H1 (cell line): Measurements from ENCODE around the gene GRAP. TPM values are rescaled to one million over a fixed set of nuclear protein-coding genes. Genes with fewer than 3 reads are reported as not detected.

Experiments used
- CTCF ChIA-PET: fragments of 300-600 bp; sonication (Branson Sonifier 250); formaldehyde crosslinking; loops from one replicate; lab custom pipeline; 2021; ENCODE audit not compliant: partially characterized antibody; lab: Charles Lee
- POLR2A ChIA-PET: fragments of 300-600 bp; sonication (Branson Sonifier 250); formaldehyde crosslinking; loops from one replicate; lab custom pipeline; 2021; ENCODE audit warnings: inconsistent platforms; ENCODE audit not compliant: partially characterized antibody; lab: Charles Lee
- DNase-seq, 2 experiments: peaks; one replicate each; pipeline versions ENCODE4 v3.0.0 to v3.0.0-alpha.2; 2010 to 2022; ENCODE audit warnings: low spot score in 2 of 2, low read depth in 1 of 2, mixed read lengths in 1 of 2
- FAIRE-seq: peaks from 2 replicates; lab custom pipeline; 2011; peaks lifted over from hg19 to GRCh38; lab: Jason Lieb, UNC
- H2AFZ ChIP-seq: 2 replicates; pipeline ENCODE4 v1.8.1; 2012; ENCODE audit warnings: low read length, inconsistent platforms
- H2AK5ac ChIP-seq: 2 replicates; pipeline ENCODE4 v1.6.1; 2013; ENCODE audit warnings: low read depth, low read length
- H2BK120ac ChIP-seq: replicated peaks from 2 replicates; pipeline ENCODE3; 2013; ENCODE audit warnings: low read depth, low read length, inconsistent platforms
- H2BK12ac ChIP-seq: 2 replicates; pipeline ENCODE4 v1.6.1; 2013; ENCODE audit warnings: low read depth, low read length
- H2BK15ac ChIP-seq: 2 replicates; pipeline ENCODE4 v1.6.1; 2013; ENCODE audit warnings: low read length
- H2BK20ac ChIP-seq: 2 replicates; pipeline ENCODE4 v1.6.1; 2013; ENCODE audit warnings: low read length
- H2BK5ac ChIP-seq: 2 replicates; pipeline ENCODE4 v1.6.1; 2013; ENCODE audit warnings: low read depth, low read length
- H3K14ac ChIP-seq: 2 replicates; pipeline ENCODE4 v1.6.1; 2013; ENCODE audit warnings: inconsistent platforms; ENCODE audit not compliant: insufficient read length
- H3K18ac ChIP-seq: 2 replicates; pipeline ENCODE4 v1.6.1; 2013; ENCODE audit warnings: low read length; ENCODE audit errors: extremely low read depth
- H3K23ac ChIP-seq: 2 replicates; pipeline ENCODE4 v1.6.1; 2013; ENCODE audit warnings: inconsistent platforms; ENCODE audit not compliant: insufficient read length
- H3K23me2 ChIP-seq: 2 replicates; pipeline ENCODE4 v1.6.1; 2013; ENCODE audit warnings: low read depth, low read length
- H3K27ac ChIP-seq: 2 replicates; pipeline ENCODE4 v1.6.1; 2011; ENCODE audit warnings: low read depth, low read length, inconsistent platforms
- H3K27me3 ChIP-seq, 4 experiments: replicated peaks in 1 of 4; 1 replicate in 1 of 4; 2 replicates in 3 of 4; pipeline versions ENCODE4 v1.6.1 to v1.8.1; 2011 to 2013; ENCODE audit warnings: low read length in 3 of 4, mild to moderate bottlenecking in 3 of 4, inconsistent platforms in 2 of 4, mixed read lengths in 2 of 4, moderate library complexity in 1 of 4; ENCODE audit not compliant: control insufficient read depth in 3 of 4, insufficient read depth in 3 of 4; ENCODE audit errors: extremely low read depth in 1 of 4
- H3K36me3 ChIP-seq, 4 experiments: 2 replicates each; pipeline versions ENCODE4 v1.6.1 to v1.8.1; 2011 to 2013; ENCODE audit warnings: mild to moderate bottlenecking in 4 of 4, low read length in 3 of 4, moderate library complexity in 2 of 4, control low read depth in 1 of 4, inconsistent platforms in 1 of 4; ENCODE audit not compliant: insufficient read depth in 4 of 4, control insufficient read depth in 2 of 4
- H3K4ac ChIP-seq: replicated peaks from 2 replicates; pipeline ENCODE3; 2013; ENCODE audit warnings: low read length, low read depth, mixed read lengths, inconsistent platforms; ENCODE audit not compliant: insufficient read length
- H3K4me1 ChIP-seq, 4 experiments: replicated peaks in 1 of 4; 1 replicate in 1 of 4; 2 replicates in 3 of 4; pipeline versions ENCODE4 v1.6.1 to v1.8.1; 2011 to 2013; ENCODE audit warnings: low read length in 3 of 4, inconsistent platforms in 2 of 4, mixed read lengths in 1 of 4; ENCODE audit not compliant: insufficient read depth in 4 of 4, control insufficient read depth in 3 of 4
- H3K4me2 ChIP-seq, 2 experiments: 2 replicates each; pipeline versions ENCODE4 v1.6.1 to v1.8.1; 2011 to 2013; ENCODE audit warnings: low read depth in 2 of 2, low read length in 2 of 2, control low read depth in 1 of 2, inconsistent platforms in 1 of 2, mild to moderate bottlenecking in 1 of 2; ENCODE audit not compliant: insufficient read depth in 1 of 2
- H3K4me3 ChIP-seq, 4 experiments: fragments of 200-600, 300-600 bp in 1 of 4; sonication (generic), shearing (Covaris generic), sonication (Bioruptor Twin) in 1 of 4; 2 replicates each; pipeline versions ENCODE4 v1.5.1 to v1.8.1; 2011 to 2016; ENCODE audit warnings: low read length in 4 of 4, low read depth in 3 of 4, control low read depth in 2 of 4, inconsistent platforms in 2 of 4, mild to moderate bottlenecking in 2 of 4, mixed read lengths in 1 of 4, moderate library complexity in 1 of 4; ENCODE audit not compliant: insufficient read depth in 2 of 4; ENCODE audit errors: extremely low read depth in 1 of 4
- H3K56ac ChIP-seq: replicated peaks from 2 replicates; pipeline ENCODE3; 2013; ENCODE audit warnings: low read depth, mild to moderate bottlenecking, mixed read lengths, low read length, inconsistent platforms; ENCODE audit not compliant: insufficient read length
- H3K79me1 ChIP-seq: 2 replicates; pipeline ENCODE4 v1.6.1; 2013; ENCODE audit warnings: low read depth, low read length, control low read depth
- H3K79me2 ChIP-seq, 2 experiments: 2 replicates each; pipeline versions ENCODE4 v1.6.1 to v1.8.1; 2012 to 2013; ENCODE audit warnings: low read length in 2 of 2, mild to moderate bottlenecking in 2 of 2, inconsistent platforms in 1 of 2; ENCODE audit not compliant: insufficient read depth in 2 of 2, control insufficient read depth in 1 of 2
- H3K9ac ChIP-seq, 4 experiments: replicated peaks in 1 of 4; 1 replicate in 1 of 4; 2 replicates in 3 of 4; pipeline versions ENCODE4 v1.6.1 to v1.8.1; 2011 to 2013; ENCODE audit warnings: low read depth in 3 of 4, low read length in 3 of 4, control low read depth in 2 of 4, mild to moderate bottlenecking in 2 of 4, moderate library complexity in 2 of 4, inconsistent platforms in 1 of 4; ENCODE audit errors: extremely low read depth in 1 of 4
- H3K9me3 ChIP-seq, 2 experiments: 2 replicates each; pipeline versions ENCODE4 v1.6.1 to v1.8.1; 2012 to 2013; ENCODE audit warnings: mild to moderate bottlenecking in 2 of 2, moderate library complexity in 2 of 2, control low read depth in 1 of 2, inconsistent platforms in 1 of 2, low read depth in 1 of 2, low read length in 1 of 2, mixed read lengths in 1 of 2; ENCODE audit not compliant: insufficient read depth in 2 of 2
- H4K20me1 ChIP-seq, 2 experiments: replicated peaks in 1 of 2; 2 replicates each; pipeline versions ENCODE3 to v1.8.1; 2011 to 2013; ENCODE audit warnings: inconsistent platforms in 2 of 2, low read length in 2 of 2, mild to moderate bottlenecking in 1 of 2; ENCODE audit not compliant: insufficient read depth in 2 of 2, control insufficient read depth in 1 of 2
- H4K5ac ChIP-seq: 2 replicates; pipeline ENCODE4 v1.6.1; 2013; ENCODE audit warnings: low read length, low read depth, mixed read lengths, inconsistent platforms; ENCODE audit not compliant: insufficient read length
- H4K8ac ChIP-seq: 2 replicates; pipeline ENCODE4 v1.8.0; 2013; ENCODE audit warnings: mild to moderate bottlenecking, moderate library complexity, low read length, inconsistent platforms; ENCODE audit not compliant: insufficient read depth; ENCODE audit errors: extremely low read depth
- H4K91ac ChIP-seq: replicated peaks from 2 replicates; pipeline ENCODE3; 2013; ENCODE audit warnings: low read length, mixed read lengths, inconsistent platforms; ENCODE audit not compliant: insufficient read length
- BCL11A ChIP-seq, 2 experiments: IDR thresholded peaks; one replicate each; pipeline ENCODE4 v1.6.1; 2011; ENCODE audit warnings: low read depth in 2 of 2, low read length in 2 of 2, mild to moderate bottlenecking in 2 of 2
- BRCA1 ChIP-seq: IDR thresholded peaks from 2 replicates; pipeline ENCODE4 v1.6.1; 2012; ENCODE audit warnings: low read depth, low read length, improper control_type of control experiment
- CHD2 ChIP-seq: IDR thresholded peaks from 2 replicates; pipeline ENCODE4 v1.6.1; 2012; ENCODE audit warnings: low read length, improper control_type of control experiment
- GABPA ChIP-seq: IDR thresholded peaks from 2 replicates; pipeline ENCODE4 v1.6.1; 2011; ENCODE audit warnings: mild to moderate bottlenecking, low read length, moderate library complexity, borderline replicate concordance; ENCODE audit not compliant: insufficient read depth
- NANOG ChIP-seq: IDR thresholded peaks from 2 replicates; pipeline ENCODE4 v1.6.1; 2011; ENCODE audit warnings: low read length, low read depth, mild to moderate bottlenecking, inconsistent platforms; ENCODE audit not compliant: insufficient read depth, poor library complexity, severe bottlenecking
- POLR2A ChIP-seq, 2 experiments: IDR thresholded peaks; 1 replicate in 1 of 2; 2 replicates in 1 of 2; pipeline ENCODE4 v1.6.1; 2011; ENCODE audit warnings: low read depth in 2 of 2, low read length in 2 of 2, mild to moderate bottlenecking in 2 of 2; ENCODE audit errors: control extremely low read depth in 1 of 2
- RAD21 ChIP-seq, 2 experiments: IDR thresholded peaks in 1 of 2; conservative IDR thresholded peaks in 1 of 2; 2 replicates each; pipeline ENCODE4 v1.6.1; 2011; ENCODE audit warnings: low read depth in 2 of 2, low read length in 2 of 2, improper control_type of control experiment in 1 of 2, inconsistent platforms in 1 of 2, mild to moderate bottlenecking in 1 of 2, moderate library complexity in 1 of 2
- SRF ChIP-seq: IDR thresholded peaks from 2 replicates; pipeline ENCODE4 v1.6.1; 2011; ENCODE audit warnings: mild to moderate bottlenecking, low read depth, low read length, moderate library complexity
- SUZ12 ChIP-seq: fragments of 200-600 bp; sonication (generic); IDR thresholded peaks from 2 replicates; pipeline ENCODE4 v1.6.1; 2012; ENCODE audit warnings: mild to moderate bottlenecking, inconsistent platforms, low read length, moderate library complexity, mixed read lengths
- WGBS, 2 experiments: shearing (Covaris generic) in 1 of 2; methylation state at CpG; one replicate each; pipeline versions ENCODE4 v1.1.6 to v1.1.7; 2013 to 2015; ENCODE audit warnings: low lambda C conversion rate in 2 of 2, mixed read lengths in 2 of 2, inconsistent platforms in 1 of 2, low coverage in 1 of 2, missing lambda C conversion rate in 1 of 2; ENCODE audit not compliant: insufficient replicate concordance in 2 of 2, insufficient coverage in 1 of 2, insufficient read length in 1 of 2; ENCODE audit errors: extremely low coverage in 1 of 2, missing lambda C conversion rate in 1 of 2; 5-methylcytosine and 5-hydroxymethylcytosine counted together
- polyA plus RNA-seq, 7 experiments: library from polyadenylated mRNA; depleted of rRNA in 3 of 7; stranded (reverse) in 5 of 7; unstranded in 2 of 7; fragments of >200 nt in 5 of 7; fragments of 200-250 nt in 2 of 7; gene quantifications; 1 replicate in 5 of 7; 2 replicates in 1 of 7; 4 replicates in 1 of 7; pipeline versions ENCODE4 v1.2.1 to v1.2.3, GENCODE V29; 2011 to 2013; ENCODE audit warnings: missing spikeins in 2 of 7, mixed read lengths in 2 of 7
- total RNA-seq: library from RNA; stranded (reverse); fragmentation: NEBNext Ultra II Directional; extraction: Animal tissue kit (Norgen Biotek cat#: 25700); gene quantifications from 2 replicates; pipeline ENCODE4 v1.2.1, GENCODE V29; 2021
- TF ChIP-seq, protein P1 (sequence below), 3 experiments: IDR thresholded peaks; 1 replicate in 2 of 3; 2 replicates in 1 of 3; pipeline versions ENCODE4 v1.5.1 to v1.6.1; 2011; ENCODE audit warnings: low read length in 3 of 3, mild to moderate bottlenecking in 3 of 3, inconsistent platforms in 2 of 3, low read depth in 1 of 3, moderate library complexity in 1 of 3; ENCODE audit not compliant: insufficient read depth in 1 of 3; ENCODE audit errors: control extremely low read depth in 1 of 3

GRAP gene
- total and polyA plus RNA-seq, 2 of the 8 experiments (the other 6 are each of a cell fraction or from before 2014, with no cell fraction given) = 0.18 to 0.24 TPM

DNA sequence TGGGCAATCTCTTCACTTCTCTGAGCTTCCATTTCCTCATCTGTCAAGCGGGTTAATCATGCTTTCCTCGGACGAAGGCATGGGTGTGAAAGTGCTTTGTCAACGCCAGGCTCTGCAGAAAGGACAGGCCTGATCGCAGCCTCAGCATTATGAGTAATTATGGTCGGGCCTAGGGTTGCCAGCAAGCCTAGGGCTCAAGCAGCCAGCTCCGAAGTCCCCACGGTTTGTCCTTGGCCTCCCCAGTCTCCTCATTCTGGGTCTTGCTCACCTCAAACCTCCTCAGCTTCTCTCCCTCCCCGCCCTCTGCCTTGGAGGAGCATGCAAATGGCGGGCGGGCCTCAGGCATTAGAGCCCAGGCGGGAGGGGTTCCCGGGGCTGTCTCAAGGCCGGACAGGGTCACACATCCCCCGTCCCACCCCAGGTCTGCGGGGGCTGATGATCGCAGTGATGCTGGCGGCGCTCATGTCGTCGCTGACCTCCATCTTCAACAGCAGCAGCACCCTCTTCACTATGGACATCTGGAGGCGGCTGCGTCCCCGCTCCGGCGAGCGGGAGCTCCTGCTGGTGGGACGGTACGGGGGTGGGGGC is 32.0 kb downstream of the GRAP start:
- no peak overlapping the region for H3K9ac ChIP-seq
- no peak overlapping the region for H3K4ac ChIP-seq
- H3K18ac ChIP-seq = no peak overlapping the region
- no peaks in the 10 kb centered on the region for H4K20me1 ChIP-seq
- H4K8ac ChIP-seq = no peak overlapping the region
- H2AK5ac ChIP-seq = no peak overlapping the region
- no peak overlapping the region for H3K27ac ChIP-seq
- CTCF ChIA-PET = interaction anchor here (1.4 to 1.7 kb wide), 3 partner anchors 10 to 53 kb away, joined by 3 to 7 read pairs (median 4); no protein-coding TSS in a partner anchor
- no peak overlapping the region for H3K23ac ChIP-seq
- no peaks in the 10 kb centered on the region for H3K79me1 ChIP-seq
- H4K91ac ChIP-seq = no peak overlapping the region
- H2BK20ac ChIP-seq = no peak overlapping the region
- H3K4me3 ChIP-seq = no peak overlapping the region
- 90% methylated on average over 26 of the region's 29 CpGs; no CpG with 5 or more reads in 1 of the 2 experiments for WGBS, 2 experiments
- H3K56ac ChIP-seq = no peak overlapping the region
- H3K4me1 ChIP-seq = peaks cover 0 to 6% (median 2%) of the 10 kb centered on the region in 4 experiments; a peak in 3 of 7 replicates
- DNase-seq = no peak
- POLR2A ChIA-PET = interaction anchor here (1.3 kb wide), 1 partner anchor 17 kb away, joined by 4 read pairs; no protein-coding TSS in a partner anchor
- H2BK15ac ChIP-seq = no peak overlapping the region
- H4K5ac ChIP-seq = no peak overlapping the region
- no peak overlapping the region for H2AFZ ChIP-seq
- no peak overlapping the region for H2BK5ac ChIP-seq
- no peaks in the 10 kb centered on the region for H3K79me2 ChIP-seq
- no peaks in the 10 kb centered on the region; a peak in 1 of 7 replicates for H3K27me3 ChIP-seq
- no peaks in the 10 kb centered on the region for H3K9me3 ChIP-seq
- no peak overlapping the region for H2BK120ac ChIP-seq
- no peak overlapping the region for H3K4me2 ChIP-seq
- 0 out of 2 replicates have a peak overlapping the region, but pooled peaks have one; percentile 50 for H2BK12ac ChIP-seq
- H3K23me2 ChIP-seq = no peaks in the 10 kb centered on the region
- H3K36me3 ChIP-seq = no peaks in the 10 kb centered on the region
- FAIRE-seq = no peak
- H3K14ac ChIP-seq = no peak overlapping the region
- TF ChIP-seq, protein P1, sequence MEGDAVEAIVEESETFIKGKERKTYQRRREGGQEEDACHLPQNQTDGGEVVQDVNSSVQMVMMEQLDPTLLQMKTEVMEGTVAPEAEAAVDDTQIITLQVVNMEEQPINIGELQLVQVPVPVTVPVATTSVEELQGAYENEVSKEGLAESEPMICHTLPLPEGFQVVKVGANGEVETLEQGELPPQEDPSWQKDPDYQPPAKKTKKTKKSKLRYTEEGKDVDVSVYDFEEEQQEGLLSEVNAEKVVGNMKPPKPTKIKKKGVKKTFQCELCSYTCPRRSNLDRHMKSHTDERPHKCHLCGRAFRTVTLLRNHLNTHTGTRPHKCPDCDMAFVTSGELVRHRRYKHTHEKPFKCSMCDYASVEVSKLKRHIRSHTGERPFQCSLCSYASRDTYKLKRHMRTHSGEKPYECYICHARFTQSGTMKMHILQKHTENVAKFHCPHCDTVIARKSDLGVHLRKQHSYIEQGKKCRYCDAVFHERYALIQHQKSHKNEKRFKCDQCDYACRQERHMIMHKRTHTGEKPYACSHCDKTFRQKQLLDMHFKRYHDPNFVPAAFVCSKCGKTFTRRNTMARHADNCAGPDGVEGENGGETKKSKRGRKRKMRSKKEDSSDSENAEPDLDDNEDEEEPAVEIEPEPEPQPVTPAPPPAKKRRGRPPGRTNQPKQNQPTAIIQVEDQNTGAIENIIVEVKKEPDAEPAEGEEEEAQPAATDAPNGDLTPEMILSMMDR (IDR thresholded peaks at IDR 0.05; ENCODE audit: control extremely low read depth in 1 of 3, insufficient read depth in 1 of 3, low read depth in 1 of 3, low read length in 3 of 3) = no peak
- no peak for TF ChIP-seq BRCA1
- no peak for TF ChIP-seq GABPA
- TF ChIP-seq RAD21 (IDR thresholded peaks at IDR 0.05 in 1 of 2, conservative IDR thresholded peaks at IDR 0.05 in 1 of 2; ENCODE audit: low read depth in 2 of 2, low read length in 2 of 2) = no peak
- no peak for TF ChIP-seq POLR2A (IDR thresholded peaks at IDR 0.05; ENCODE audit: control extremely low read depth in 1 of 2, low read depth in 2 of 2, low read length in 2 of 2)
- TF ChIP-seq NANOG = no peak
- no peak for TF ChIP-seq CHD2
- TF ChIP-seq SRF = no peak
- TF ChIP-seq BCL11A (IDR thresholded peaks at IDR 0.05; ENCODE audit: low read depth in 2 of 2, low read length in 2 of 2) = no peak
- no peak for TF ChIP-seq SUZ12
